ENCODE results near the gene FAM120AOS. TPM values are rescaled to one million over a fixed set of nuclear protein-coding genes. Genes with fewer than 3 reads are reported as not detected.

FAM120AOS gene
- total and polyA plus RNA-seq, 2 of the 8 experiments (the other 6 are each of a cell fraction or from before 2014, with no cell fraction given), result 29.6 to 37.6 TPM

DNA sequence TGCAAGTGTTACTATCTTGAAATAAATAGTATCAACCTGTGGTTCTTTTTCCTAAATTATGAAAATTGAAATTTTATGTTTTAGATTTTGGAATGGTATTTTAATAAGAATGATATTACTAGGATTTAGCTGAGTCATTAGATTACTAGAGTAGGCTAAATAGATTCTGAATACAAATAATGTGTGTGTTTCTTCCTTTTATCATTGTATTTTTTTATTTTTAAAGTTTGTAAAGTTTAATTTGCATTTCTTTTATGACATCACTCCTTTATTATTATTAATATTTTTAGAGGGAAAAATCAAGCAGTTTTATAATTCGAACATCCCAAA, 8.0 kb upstream of the FAM120AOS start:
- Histone ChIP-seq H4K91ac (replicated peaks; ENCODE audit: insufficient read length, low read length) (no peak overlapping the region), H3K27me3 (replicated peaks in 1 of 4; ENCODE audit: control insufficient read depth in 3 of 4, extremely low read depth in 1 of 4, insufficient read depth in 3 of 4, low read length in 3 of 4) (no peaks in the 10 kb centered on the region), H3K4me1 (replicated peaks in 1 of 4; ENCODE audit: control insufficient read depth in 3 of 4, insufficient read depth in 4 of 4, low read length in 3 of 4) (peaks cover 4 to 16% (median 8%) of the 10 kb centered on the region in 4 experiments; a peak in 5 of 7 replicates), H2BK5ac (ENCODE audit: low read depth, low read length) (no peak overlapping the region), H2BK120ac (replicated peaks; ENCODE audit: low read depth, low read length) (no peak overlapping the region), H3K56ac (replicated peaks; ENCODE audit: insufficient read length, low read depth, low read length) (no peak overlapping the region), H2AK5ac (ENCODE audit: low read depth, low read length) (no peak overlapping the region), H3K79me2 (ENCODE audit: control insufficient read depth in 1 of 2, insufficient read depth in 2 of 2, low read length in 2 of 2) (peaks cover 21 to 100% of the 10 kb centered on the region in 2 experiments), H3K23me2 (ENCODE audit: low read depth, low read length) (no peaks in the 10 kb centered on the region), H3K27ac (ENCODE audit: low read depth, low read length) (no peak overlapping the region), H3K79me1 (ENCODE audit: low read depth, low read length) (peaks cover 4% of the 10 kb centered on the region), H3K9ac (replicated peaks in 1 of 4; ENCODE audit: extremely low read depth in 1 of 4, low read depth in 3 of 4, low read length in 3 of 4) (no peak overlapping the region), H4K5ac (ENCODE audit: insufficient read length, low read depth, low read length) (no peak overlapping the region), H4K20me1 (replicated peaks in 1 of 2; ENCODE audit: control insufficient read depth in 1 of 2, insufficient read depth in 2 of 2, low read length in 2 of 2) (peaks cover 9 to 15% of the 10 kb centered on the region in 2 experiments), H3K18ac (ENCODE audit: extremely low read depth, low read length) (no peak overlapping the region), H3K4me3 (ENCODE audit: extremely low read depth in 1 of 4, insufficient read depth in 2 of 4, low read depth in 3 of 4, low read length in 4 of 4) (no peak overlapping the region), H4K8ac (ENCODE audit: extremely low read depth, insufficient read depth, low read length) (no peak overlapping the region), H3K14ac (ENCODE audit: insufficient read length) (no peak overlapping the region), H3K4ac (replicated peaks; ENCODE audit: insufficient read length, low read depth, low read length) (no peak overlapping the region), H3K36me3 (ENCODE audit: control insufficient read depth in 2 of 4, insufficient read depth in 4 of 4, low read length in 3 of 4) (no peaks in the 10 kb centered on the region), H2BK20ac (ENCODE audit: low read length) (no peak overlapping the region), H2BK12ac (ENCODE audit: low read depth, low read length) (no peak overlapping the region), H2AFZ (ENCODE audit: low read length) (no peak overlapping the region), H2BK15ac (ENCODE audit: low read length) (no peak overlapping the region), H3K9me3 (ENCODE audit: insufficient read depth in 2 of 2, low read depth in 1 of 2, low read length in 1 of 2) (no peaks in the 10 kb centered on the region), H3K4me2 (ENCODE audit: insufficient read depth in 1 of 2, low read depth in 2 of 2, low read length in 2 of 2) (no peak overlapping the region), H3K23ac (ENCODE audit: insufficient read length) (no peak overlapping the region)
- 96% methylated on average over 1 of the region's 1 CpG; no CpG with 5 or more reads in 1 of the 2 experiments for WGBS, 2 experiments (ENCODE audit: extremely low coverage in 1 of 2, insufficient coverage in 1 of 2, insufficient read length in 1 of 2, insufficient replicate concordance in 2 of 2, low coverage in 1 of 2, low lambda C conversion rate in 2 of 2, missing lambda C conversion rate in 1 of 2)
- ChIA-PET CTCF (ENCODE audit: partially characterized antibody) (no interaction called here), POLR2A (ENCODE audit: partially characterized antibody) (no interaction called here)
- FAIRE-seq (no peak), DNase-seq (ENCODE audit: low read depth in 1 of 2, low spot score in 2 of 2) (no peak)
- TF ChIP-seq EGR1 (IDR thresholded peaks at IDR 0.05; ENCODE audit: borderline replicate concordance, low read depth, low read length) (no peak), GTF2F1 (IDR thresholded peaks at IDR 0.05; ENCODE audit: borderline replicate concordance, low read depth, low read length) (no peak), CHD1 (IDR thresholded peaks at IDR 0.05; ENCODE audit: low read depth, low read length) (no peak)
